ENCODE measurements around the gene PNKD.

Gene PNKD, protein sequence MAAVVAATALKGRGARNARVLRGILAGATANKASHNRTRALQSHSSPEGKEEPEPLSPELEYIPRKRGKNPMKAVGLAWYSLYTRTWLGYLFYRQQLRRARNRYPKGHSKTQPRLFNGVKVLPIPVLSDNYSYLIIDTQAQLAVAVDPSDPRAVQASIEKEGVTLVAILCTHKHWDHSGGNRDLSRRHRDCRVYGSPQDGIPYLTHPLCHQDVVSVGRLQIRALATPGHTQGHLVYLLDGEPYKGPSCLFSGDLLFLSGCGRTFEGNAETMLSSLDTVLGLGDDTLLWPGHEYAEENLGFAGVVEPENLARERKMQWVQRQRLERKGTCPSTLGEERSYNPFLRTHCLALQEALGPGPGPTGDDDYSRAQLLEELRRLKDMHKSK

DNA sequence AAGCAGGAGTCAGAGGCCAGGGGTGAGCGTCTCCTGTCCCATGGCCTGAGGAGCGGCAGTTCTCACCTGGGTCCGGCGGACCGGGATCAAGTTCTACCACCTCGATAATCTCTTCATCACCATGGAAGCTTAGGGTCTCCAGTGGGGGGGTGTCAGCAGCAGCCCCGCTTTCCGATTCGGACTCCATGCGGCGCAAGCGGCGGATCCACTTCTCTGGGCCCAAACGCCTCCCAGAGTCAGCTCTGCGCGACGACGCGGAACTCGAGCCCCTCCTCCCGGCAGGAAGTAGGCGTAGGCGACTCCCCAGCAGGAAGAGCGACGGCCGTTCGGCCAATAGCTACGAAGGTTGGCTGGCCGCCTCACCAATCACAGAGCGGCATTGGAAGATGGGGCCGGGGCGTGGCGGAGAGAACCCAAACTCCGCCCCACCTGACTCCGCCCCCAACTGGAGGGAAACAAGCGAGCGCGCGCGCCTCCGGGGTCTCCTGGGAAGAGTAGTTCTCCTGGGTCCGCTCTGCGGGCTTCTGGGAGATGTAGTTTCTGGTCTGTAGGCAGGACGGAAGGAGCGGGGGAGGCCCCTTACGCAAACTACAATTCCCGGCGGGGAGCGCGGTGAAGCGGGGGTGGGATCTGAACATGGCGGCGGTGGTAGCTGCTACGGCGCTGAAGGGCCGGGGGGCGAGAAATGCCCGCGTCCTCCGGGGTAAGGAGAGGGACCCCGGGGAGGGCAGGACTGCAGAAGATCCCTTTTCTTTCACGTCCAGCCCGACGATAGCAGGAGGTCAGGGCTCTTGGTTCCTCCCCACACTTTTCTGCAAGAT lies at the start of gene PNKD, which contains the start of gene AAMP:
Gene PNKD, plus strand, starts transcription at position 620 of the 821 bp plus-strand sequence. Its CDS starts 17 bp downstream, at position 637.
Gene AAMP, minus strand, starts transcription at position 238 of the 821 bp plus-strand sequence. Its CDS starts 51 bp downstream, at position 187.
- peak; percentile 99 for DNase-seq (ENCODE audit: low read depth)

DNA sequence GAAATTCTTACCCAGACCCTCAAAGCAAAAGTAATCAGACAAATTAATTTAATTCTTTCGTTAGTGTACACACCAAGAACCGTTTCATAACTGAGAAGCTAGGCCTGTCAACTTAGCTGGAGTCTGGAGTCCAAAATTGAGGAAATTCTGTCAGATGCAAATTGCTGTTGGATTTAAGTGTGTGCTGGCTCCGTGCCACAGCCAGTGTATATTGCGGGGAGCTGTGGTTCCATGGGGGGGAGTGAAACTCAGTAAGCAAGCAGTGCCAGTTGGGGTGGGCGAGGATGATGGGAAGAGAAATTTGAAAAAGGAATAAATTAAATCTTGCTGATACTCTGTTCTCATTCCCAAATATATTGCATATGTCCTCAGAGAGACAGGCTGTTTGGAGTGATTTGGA lies 49.3 kb upstream of the PNKD start:
- no peak for DNase-seq (ENCODE audit: low read depth)

DNA sequence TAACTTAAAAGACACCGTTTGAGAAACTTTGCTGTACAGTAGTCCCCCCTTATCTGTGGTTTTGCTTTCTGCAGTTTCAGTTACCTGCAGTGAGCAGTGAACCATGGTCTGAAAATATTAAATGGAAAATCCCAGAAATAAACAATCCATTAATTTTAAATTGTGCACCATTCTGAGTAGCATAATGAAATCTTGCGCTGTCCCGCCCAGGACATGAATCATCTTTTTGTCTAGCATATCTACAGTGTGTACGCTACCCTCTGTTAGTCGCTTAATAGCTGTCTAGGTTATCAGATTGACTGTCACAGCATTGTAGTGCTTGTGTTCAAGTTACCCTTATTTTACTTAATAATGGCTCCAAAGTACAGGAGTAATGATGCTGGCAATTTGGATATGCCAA lies 47.3 kb upstream of the PNKD start:
- no peak for DNase-seq (ENCODE audit: low read depth)

- no peak for DNase-seq (ENCODE audit: low read depth)
These were observed 46.1 kb upstream of the PNKD start for GRCh38 chr2:218224186-218224585.

DNA sequence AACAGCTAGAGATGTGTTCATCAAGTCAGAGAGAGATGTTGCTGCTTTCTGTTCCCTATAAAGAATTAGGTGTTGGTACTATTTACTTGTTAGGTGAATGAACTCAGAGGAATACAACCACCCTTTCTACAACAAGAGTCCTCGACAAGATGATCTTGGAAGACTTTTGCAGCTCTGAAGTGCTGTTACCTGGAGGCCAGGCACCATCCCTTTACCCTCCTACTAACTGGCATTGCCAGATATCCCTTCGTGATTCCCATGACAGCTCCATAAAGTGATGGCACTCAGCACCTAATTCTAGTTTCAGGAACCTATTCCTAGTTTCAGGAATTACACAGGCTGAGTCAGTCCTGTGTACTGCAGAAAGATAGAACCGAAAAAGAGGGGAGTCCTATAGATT lies 43.4 kb upstream of the PNKD start:
- DNase-seq (ENCODE audit: low read depth) = no peak

- DNase-seq (ENCODE audit: low read depth) = no peak
These were observed 41.8 kb upstream of the PNKD start for GRCh38 chr2:218228366-218229090.

DNA sequence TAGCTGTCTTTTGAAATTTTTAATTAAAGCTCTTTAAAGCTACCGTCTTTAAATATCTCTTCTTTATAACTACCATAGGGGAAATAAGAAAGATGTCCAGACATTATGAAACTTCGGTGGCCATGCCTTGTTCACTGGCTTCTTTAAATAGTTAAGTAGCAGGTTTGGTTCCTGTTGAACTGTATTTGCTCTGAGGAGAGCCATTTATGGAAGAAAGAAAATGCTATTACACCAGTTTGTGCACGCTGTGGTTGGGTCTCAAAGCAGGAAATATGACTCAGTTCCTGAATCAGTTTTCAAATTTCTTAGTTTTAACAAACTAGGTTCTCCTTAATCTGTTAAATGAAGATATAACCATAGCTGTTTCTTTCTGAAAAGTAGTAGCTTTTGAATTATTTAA lies 41.1 kb upstream of the PNKD start:
- no peak for DNase-seq (ENCODE audit: low read depth)

DNA sequence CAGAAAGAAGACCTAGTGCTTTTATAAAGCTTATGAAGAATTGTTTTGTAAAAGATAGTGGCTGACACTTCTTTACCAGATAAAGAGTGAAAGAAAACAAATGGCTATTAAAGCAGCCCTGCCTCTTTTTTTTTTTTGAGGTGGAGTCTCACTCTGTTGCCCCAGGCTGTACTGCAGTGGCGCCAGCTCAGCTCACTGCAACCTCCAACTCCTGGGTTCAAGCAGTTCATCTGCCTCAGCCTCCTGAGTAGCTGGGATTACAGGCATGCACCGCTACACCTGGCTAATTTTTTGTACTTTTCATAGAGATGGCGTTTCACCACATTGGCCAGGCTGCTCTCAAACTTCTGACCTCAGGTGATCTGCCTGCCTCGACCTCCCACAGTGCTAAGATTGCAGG lies 40.5 kb upstream of the PNKD start:
- no peak for DNase-seq (ENCODE audit: low read depth)

GRCh38 chr2:218230882-218231281 lies 39.4 kb upstream of the PNKD start:
- no peak for DNase-seq (ENCODE audit: low read depth)

- no peak for DNase-seq (ENCODE audit: low read depth)
These were observed 36.8 kb upstream of the PNKD start for GRCh38 chr2:218233543-218233942.

- no peak for DNase-seq (ENCODE audit: low read depth)
These were observed 35.8 kb upstream of the PNKD start for GRCh38 chr2:218234521-218234920.

DNA sequence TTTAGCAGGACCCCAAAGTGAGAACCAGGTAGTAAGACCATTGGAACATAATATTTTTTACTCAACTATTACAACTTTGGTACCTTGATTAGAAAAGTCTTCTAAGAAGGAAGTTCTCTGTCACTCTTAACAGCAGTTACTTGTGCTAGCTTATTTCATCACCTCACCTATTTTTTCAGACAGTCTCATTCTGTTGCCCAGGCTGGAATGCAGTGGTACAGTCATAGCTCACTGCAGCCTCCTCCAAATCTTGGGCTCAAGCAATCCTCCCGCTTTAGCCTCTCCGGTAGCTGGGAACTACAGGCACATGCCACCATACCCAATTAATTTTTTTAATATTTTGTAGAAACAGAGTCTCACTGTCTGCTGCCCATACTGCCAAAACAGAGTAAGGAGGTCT lies 35.3 kb upstream of the PNKD start:
- no peak for DNase-seq (ENCODE audit: low read depth)

GRCh38 chr2:218236829-218237228 lies 33.5 kb upstream of the PNKD start:
- DNase-seq (ENCODE audit: low read depth) = no peak

- DNase-seq (ENCODE audit: low read depth) = no peak
These were observed 31.4 kb upstream of the PNKD start for GRCh38 chr2:218238887-218239286.

- no peak for DNase-seq (ENCODE audit: low read depth)
These were observed 26.1 kb upstream of the PNKD start for GRCh38 chr2:218244204-218244603.

GRCh38 chr2:218244665-218245064 lies 25.7 kb upstream of the PNKD start:
- no peak for DNase-seq (ENCODE audit: low read depth)

DNA sequence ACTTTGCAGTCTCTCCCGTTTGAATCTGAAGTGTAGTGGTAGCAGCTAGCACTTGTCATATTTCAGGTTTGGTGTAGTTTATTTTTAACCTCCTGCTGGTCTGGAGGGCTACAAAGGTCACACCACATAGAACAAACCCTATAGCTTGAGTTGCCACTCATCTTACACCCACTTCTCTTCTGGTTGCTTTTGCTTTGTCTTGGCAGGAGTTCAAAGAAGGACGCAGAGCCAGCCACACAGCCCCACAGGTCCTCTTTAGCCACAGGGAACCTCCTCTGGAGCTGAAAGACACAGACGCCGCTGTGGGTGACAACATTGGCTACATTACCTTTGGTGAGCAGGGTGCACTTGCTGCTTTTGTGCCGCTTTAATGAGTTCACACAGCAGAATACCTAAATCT lies 25.1 kb upstream of the PNKD start:
- DNase-seq (ENCODE audit: low read depth) = no peak

DNA sequence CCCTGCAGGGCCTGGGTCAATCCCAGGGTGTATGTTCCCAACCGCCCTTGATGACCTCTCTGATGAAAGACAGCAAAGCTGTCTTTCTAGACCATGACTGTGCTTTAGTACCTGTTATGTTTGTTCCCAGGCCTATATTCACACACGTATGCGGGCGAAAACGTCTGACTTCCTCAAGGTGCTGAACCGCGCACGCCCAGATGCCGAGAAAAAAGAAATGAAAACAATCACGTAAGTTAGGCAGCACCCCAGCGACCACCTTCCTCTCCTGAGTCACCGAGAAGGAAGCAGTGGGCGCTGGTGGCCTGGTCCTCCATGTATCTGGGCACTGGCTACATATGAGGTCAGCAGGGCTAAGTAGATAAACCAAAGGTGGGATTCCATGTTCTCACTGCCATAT lies 20.6 kb upstream of the PNKD start:
- no peak for DNase-seq (ENCODE audit: low read depth)

DNA sequence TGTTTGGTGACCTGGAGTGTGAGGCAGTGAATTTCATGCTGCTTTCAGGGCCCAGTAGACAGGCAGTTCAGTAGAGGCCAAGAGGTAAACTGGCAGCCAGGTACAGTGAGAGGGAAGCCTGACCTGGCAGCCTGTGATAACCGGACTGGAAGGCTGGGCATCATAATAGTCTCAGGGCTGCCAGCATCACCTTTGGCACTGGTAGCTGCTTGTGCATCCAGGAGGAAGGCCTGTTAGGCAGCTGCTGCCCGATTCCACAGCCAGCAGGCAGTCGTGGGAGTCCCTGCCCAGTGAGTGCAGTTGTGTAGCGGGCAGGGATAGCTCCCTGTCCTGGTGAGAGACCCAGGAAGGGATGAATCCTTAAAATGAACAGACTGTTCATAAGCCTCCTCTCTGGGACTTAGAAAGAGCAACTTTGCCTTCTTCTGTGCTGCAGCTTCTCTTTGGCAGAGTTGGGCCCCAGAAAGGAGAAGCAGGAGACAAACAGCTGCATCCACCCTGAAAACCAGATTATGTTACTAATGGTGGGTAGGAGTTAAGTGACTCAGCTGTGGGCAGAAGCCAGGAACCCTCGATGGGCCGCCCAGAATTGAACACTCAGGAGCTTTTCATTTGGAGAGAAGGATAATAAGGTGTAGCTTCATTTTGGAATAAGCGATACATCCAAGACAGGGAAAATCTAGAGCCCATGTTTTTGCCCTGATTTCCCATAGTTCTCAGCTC lies 17.6 kb upstream of the PNKD start:
- DNase-seq (ENCODE audit: low read depth) = no peak

DNA sequence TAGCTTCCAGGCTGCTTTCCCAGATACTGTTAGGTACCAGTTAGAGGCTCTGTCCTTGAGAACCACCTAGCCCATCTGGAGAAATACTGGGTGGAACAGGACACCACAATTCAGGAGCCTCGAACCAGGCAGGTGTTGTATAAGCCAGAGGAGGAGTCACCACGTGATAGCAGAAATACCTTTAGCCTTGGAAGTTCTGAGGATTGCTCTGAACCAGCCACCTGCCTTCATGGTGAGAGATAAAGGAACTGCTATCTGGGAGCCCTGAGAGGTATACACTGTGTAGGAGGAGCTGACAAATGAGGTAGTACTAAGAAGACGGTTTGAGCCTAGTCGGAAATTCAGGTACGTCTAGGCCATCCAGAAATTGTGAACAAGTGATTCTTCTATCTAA lies 17.1 kb upstream of the PNKD start:
- no peak for DNase-seq (ENCODE audit: low read depth)

- DNase-seq (ENCODE audit: low read depth) = no peak
These were observed 14.9 kb upstream of the PNKD start for GRCh38 chr2:218255446-218255845.
